ENCODE data around the gene JADE2.

DNA sequence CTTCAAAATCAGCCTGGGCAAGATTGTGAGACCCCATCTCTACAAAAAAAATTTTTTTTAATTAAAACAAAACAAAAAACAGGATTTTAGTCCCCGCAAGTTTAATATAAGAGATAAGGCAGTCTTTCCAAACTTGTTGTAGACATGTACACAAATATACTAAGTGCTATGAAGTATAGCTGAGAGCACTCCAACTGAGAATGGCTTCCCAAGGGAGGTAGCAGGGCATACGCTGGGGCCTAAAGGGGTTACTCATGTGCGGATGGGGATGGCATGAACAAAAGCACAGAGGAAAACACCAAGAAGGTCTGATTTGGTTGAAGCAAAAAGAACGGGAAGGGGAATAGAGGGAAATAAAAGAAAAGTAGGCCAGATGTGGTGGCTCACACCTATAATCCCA, 86.0 kb downstream of the JADE2 start:
- TF ChIP-seq RCOR1 (IDR thresholded peaks at IDR 0.05; ENCODE audit: low read depth, low read length) (no peak), KDM5A (IDR thresholded peaks at IDR 0.05) (no peak), HDAC2 (IDR thresholded peaks at IDR 0.05) (no peak)
- TF ChIP-seq, protein P1, sequence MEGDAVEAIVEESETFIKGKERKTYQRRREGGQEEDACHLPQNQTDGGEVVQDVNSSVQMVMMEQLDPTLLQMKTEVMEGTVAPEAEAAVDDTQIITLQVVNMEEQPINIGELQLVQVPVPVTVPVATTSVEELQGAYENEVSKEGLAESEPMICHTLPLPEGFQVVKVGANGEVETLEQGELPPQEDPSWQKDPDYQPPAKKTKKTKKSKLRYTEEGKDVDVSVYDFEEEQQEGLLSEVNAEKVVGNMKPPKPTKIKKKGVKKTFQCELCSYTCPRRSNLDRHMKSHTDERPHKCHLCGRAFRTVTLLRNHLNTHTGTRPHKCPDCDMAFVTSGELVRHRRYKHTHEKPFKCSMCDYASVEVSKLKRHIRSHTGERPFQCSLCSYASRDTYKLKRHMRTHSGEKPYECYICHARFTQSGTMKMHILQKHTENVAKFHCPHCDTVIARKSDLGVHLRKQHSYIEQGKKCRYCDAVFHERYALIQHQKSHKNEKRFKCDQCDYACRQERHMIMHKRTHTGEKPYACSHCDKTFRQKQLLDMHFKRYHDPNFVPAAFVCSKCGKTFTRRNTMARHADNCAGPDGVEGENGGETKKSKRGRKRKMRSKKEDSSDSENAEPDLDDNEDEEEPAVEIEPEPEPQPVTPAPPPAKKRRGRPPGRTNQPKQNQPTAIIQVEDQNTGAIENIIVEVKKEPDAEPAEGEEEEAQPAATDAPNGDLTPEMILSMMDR (IDR thresholded peaks at IDR 0.05), result no peak

Data from A549 (cell line).